ENCODE data around the gene DCT. TPM values are rescaled to one million over a fixed set of nuclear protein-coding genes. Genes with fewer than 3 reads are reported as not detected.

DCT gene
- total RNA-seq, 1 experiment from 2014 or later = not detected

DNA sequence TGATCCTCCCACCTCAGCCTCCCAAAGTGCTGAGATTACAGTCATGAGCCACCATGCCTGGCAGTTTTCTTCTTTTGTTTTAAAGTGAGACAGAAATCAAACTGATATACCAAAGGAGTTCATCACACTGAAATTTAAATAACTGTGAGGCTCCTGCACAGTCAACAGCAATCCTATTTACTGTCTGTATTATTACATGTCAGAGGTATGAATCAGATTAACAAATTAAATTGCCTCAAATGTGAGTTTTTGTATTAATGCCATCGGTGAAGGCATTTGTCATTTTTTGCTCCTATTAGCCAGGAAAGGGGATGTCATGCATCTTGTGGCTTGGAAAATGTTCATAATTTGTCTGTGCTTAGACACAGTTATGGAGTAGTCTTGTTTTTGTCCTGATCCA lies 20.4 kb downstream of the DCT start:
- intact Hi-C loops (cut with micrococcal nuclease; ENCODE audit: unreplicated experiment) = no loop called here
- CTCF ChIA-PET = no interaction called here
- BruUV-seq (replicated peaks) = no TSS peak

DNA sequence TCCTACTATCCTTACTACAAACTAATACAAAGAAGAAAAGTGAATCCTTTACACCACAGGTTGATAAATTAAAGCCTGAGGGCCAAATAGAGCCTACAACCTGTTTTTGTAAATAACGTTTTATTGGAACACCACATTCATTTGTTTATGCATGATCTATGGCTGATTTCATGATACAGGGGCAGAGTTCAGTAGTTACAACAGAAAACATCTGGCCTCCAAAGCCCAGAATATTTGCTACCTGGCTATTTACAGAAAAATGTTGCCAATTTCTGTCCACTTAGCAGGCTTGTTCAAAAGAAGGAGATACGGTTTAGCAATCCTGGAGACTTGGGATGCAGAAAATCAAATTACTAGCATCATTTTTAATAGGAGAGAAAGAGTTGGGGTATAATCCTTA lies 24.1 kb downstream of the DCT start:
- no TSS peak for BruUV-seq (replicated peaks)
- Histone ChIP-seq H3K27ac (ENCODE audit: low read length) (no peak overlapping the region), H3K4me1 (ENCODE audit: control insufficient read depth, insufficient read depth, low read length) (no peaks in the 10 kb centered on the region), H3K4me3 (ENCODE audit: low read depth in 2 of 2, low read length in 2 of 2) (no peak overlapping the region), H3K36me3 (ENCODE audit: control insufficient read depth, insufficient read depth, low read length) (no peaks in the 10 kb centered on the region), H3K9me3 (ENCODE audit: control insufficient read depth, insufficient read depth, low read depth, low read length) (no peaks in the 10 kb centered on the region), H3K27me3 (ENCODE audit: control insufficient read depth, insufficient read depth, low read length) (no peaks in the 10 kb centered on the region; the same call in 1 of the 2 replicates)
- ChIA-PET POLR2A (no interaction called here), CTCF (interaction anchor here (0.6 kb wide), 1 partner anchor 111 kb away, joined by 9 read pairs; no protein-coding TSS in a partner anchor)
- intact Hi-C loops (cut with micrococcal nuclease; ENCODE audit: unreplicated experiment) = no loop called here
- ATAC-seq (no peak), DNase-seq (ENCODE audit: low read depth, low spot score) (no peak)
- in situ Hi-C loops (cut with HindIII; ENCODE audit: low pct_unique_long_range_greater_than_20kb, low sequenced_read_pairs) = no loop called here
- no peak for TF ChIP-seq TCF7L2 (IDR thresholded peaks at IDR 0.05; ENCODE audit: low read depth, low read length)
- no peak for TF ChIP-seq POLR2AphosphoS5 (IDR thresholded peaks at IDR 0.05; ENCODE audit: low read depth, low read length)
- TF ChIP-seq, protein P1, sequence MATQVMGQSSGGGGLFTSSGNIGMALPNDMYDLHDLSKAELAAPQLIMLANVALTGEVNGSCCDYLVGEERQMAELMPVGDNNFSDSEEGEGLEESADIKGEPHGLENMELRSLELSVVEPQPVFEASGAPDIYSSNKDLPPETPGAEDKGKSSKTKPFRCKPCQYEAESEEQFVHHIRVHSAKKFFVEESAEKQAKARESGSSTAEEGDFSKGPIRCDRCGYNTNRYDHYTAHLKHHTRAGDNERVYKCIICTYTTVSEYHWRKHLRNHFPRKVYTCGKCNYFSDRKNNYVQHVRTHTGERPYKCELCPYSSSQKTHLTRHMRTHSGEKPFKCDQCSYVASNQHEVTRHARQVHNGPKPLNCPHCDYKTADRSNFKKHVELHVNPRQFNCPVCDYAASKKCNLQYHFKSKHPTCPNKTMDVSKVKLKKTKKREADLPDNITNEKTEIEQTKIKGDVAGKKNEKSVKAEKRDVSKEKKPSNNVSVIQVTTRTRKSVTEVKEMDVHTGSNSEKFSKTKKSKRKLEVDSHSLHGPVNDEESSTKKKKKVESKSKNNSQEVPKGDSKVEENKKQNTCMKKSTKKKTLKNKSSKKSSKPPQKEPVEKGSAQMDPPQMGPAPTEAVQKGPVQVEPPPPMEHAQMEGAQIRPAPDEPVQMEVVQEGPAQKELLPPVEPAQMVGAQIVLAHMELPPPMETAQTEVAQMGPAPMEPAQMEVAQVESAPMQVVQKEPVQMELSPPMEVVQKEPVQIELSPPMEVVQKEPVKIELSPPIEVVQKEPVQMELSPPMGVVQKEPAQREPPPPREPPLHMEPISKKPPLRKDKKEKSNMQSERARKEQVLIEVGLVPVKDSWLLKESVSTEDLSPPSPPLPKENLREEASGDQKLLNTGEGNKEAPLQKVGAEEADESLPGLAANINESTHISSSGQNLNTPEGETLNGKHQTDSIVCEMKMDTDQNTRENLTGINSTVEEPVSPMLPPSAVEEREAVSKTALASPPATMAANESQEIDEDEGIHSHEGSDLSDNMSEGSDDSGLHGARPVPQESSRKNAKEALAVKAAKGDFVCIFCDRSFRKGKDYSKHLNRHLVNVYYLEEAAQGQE (IDR thresholded peaks at IDR 0.05; ENCODE audit: insufficient read depth in 1 of 2, low read depth in 2 of 2, low read length in 1 of 2) = no peak
- no peak for TF ChIP-seq CTCF (IDR thresholded peaks at IDR 0.05)
- no peak for TF ChIP-seq SIN3A (IDR thresholded peaks at IDR 0.05; ENCODE audit: borderline replicate concordance, insufficient read depth, low read depth, low read length)

More for the DNA sequence above, 20.4 kb downstream of the DCT start:
- H3K27me3 ChIP-seq (ENCODE audit: control insufficient read depth, insufficient read depth, low read length) = no peaks in the 10 kb centered on the region
- no peaks in the 10 kb centered on the region for H3K36me3 ChIP-seq (ENCODE audit: control insufficient read depth, insufficient read depth, low read length)
- ATAC-seq (no peak), DNase-seq (ENCODE audit: low read depth, low spot score) (no peak)
- H3K4me3 ChIP-seq (ENCODE audit: low read depth in 2 of 2, low read length in 2 of 2) = no peak overlapping the region
- no peak overlapping the region for H3K27ac ChIP-seq (ENCODE audit: low read length)
- in situ Hi-C loops (cut with HindIII; ENCODE audit: low pct_unique_long_range_greater_than_20kb, low sequenced_read_pairs) = no loop called here
- no peak for TF ChIP-seq TCF7L2 (IDR thresholded peaks at IDR 0.05; ENCODE audit: low read depth, low read length)
- no peak for TF ChIP-seq CTCF (IDR thresholded peaks at IDR 0.05)
- no peak for TF ChIP-seq POLR2AphosphoS5 (IDR thresholded peaks at IDR 0.05; ENCODE audit: low read depth, low read length)
- TF ChIP-seq SIN3A (IDR thresholded peaks at IDR 0.05; ENCODE audit: borderline replicate concordance, insufficient read depth, low read depth, low read length) = no peak
- TF ChIP-seq, protein P1 (IDR thresholded peaks at IDR 0.05; ENCODE audit: insufficient read depth in 1 of 2, low read depth in 2 of 2, low read length in 1 of 2) = no peak
- H3K4me1 ChIP-seq (ENCODE audit: control insufficient read depth, insufficient read depth, low read length) = no peaks in the 10 kb centered on the region
- no peaks in the 10 kb centered on the region for H3K9me3 ChIP-seq (ENCODE audit: control insufficient read depth, insufficient read depth, low read depth, low read length)
- POLR2A ChIA-PET = interaction anchor here (0.5 kb wide), 1 partner anchor 232 kb away, joined by 5 read pairs; no protein-coding TSS in a partner anchor

All from Panc1 (cell line).